Neural progenitor cell (in vitro differentiated cells): ENCODE measurements around the gene SPSB1. TPM values are rescaled to one million over a fixed set of nuclear protein-coding genes. Genes with fewer than 3 reads are reported as not detected.

Experiments used
- DNase-seq: peaks from one replicate; pipeline ENCODE4 v3.0.0-alpha.2; 2016; ENCODE audit warnings: low spot score
- H2AFZ ChIP-seq: fragments of 200-600 bp; sonication (generic); replicated peaks from 2 replicates; pipeline ENCODE4 v1.6.1; 2016; ENCODE audit warnings: antibody characterized with exemption
- H3F3A ChIP-seq: fragments of 200-600 bp; sonication (generic); 2 replicates; pipeline ENCODE4 v1.6.1; 2016; ENCODE audit warnings: antibody characterized with exemption, low read depth
- H3K27ac ChIP-seq: fragments of 200-600 bp; sonication (generic); 2 replicates; pipeline ENCODE4 v1.5.1; 2016; ENCODE audit warnings: mild to moderate bottlenecking
- H3K27me3 ChIP-seq: fragments of 200-600 bp; sonication (generic); 2 replicates; pipeline ENCODE4 v1.6.1; 2016; ENCODE audit warnings: mild to moderate bottlenecking, moderate library complexity
- H3K36me3 ChIP-seq: fragments of 200-600 bp; sonication (generic); 2 replicates; pipeline ENCODE4 v1.5.1; 2016
- H3K4me1 ChIP-seq: fragments of 200-600 bp; sonication (generic); 2 replicates; pipeline ENCODE4 v1.6.1; 2016; ENCODE audit warnings: mixed run types
- H3K4me2 ChIP-seq: fragments of 200-600 bp; sonication (generic); 2 replicates; pipeline ENCODE4 v1.6.1; 2016
- H3K4me3 ChIP-seq: fragments of 200-600 bp; sonication (generic); 2 replicates; pipeline ENCODE4 v1.5.1; 2016
- H3K79me2 ChIP-seq: fragments of 200-600 bp; sonication (generic); 2 replicates; pipeline ENCODE4 v1.6.1; 2016; ENCODE audit warnings: low read depth
- H3K9ac ChIP-seq: fragments of 200-600 bp; sonication (generic); 2 replicates; pipeline ENCODE4 v1.6.1; 2016
- H3K9me3 ChIP-seq: fragments of 200-600 bp; sonication (generic); 2 replicates; pipeline ENCODE4 v1.5.1; 2016; ENCODE audit warnings: low read depth
- H4K20me1 ChIP-seq: fragments of 200-600 bp; sonication (generic); 2 replicates; pipeline ENCODE4 v1.6.1; 2016; ENCODE audit warnings: low read depth
- H3K27ac Mint-ChIP-seq: 3 replicates; pipeline ENCODE4 v1.8.0; 2021; ENCODE audit warnings: mixed read lengths
- H3K27me3 Mint-ChIP-seq: 2 replicates; pipeline ENCODE4 v1.8.0; 2022; ENCODE audit warnings: low read depth, mild to moderate bottlenecking, inconsistent platforms, moderate library complexity, mixed read lengths; ENCODE audit not compliant: insufficient read depth
- H3K36me3 Mint-ChIP-seq: 3 replicates; pipeline ENCODE4 v1.8.0; 2021; ENCODE audit warnings: mixed read lengths
- H3K4me1 Mint-ChIP-seq: 3 replicates; pipeline ENCODE4 v1.8.0; 2021; ENCODE audit warnings: mixed read lengths
- H3K4me3 Mint-ChIP-seq: 3 replicates; pipeline ENCODE4 v1.8.0; 2021; ENCODE audit warnings: mild to moderate bottlenecking, moderate library complexity, mixed read lengths
- H3K9me3 Mint-ChIP-seq: 3 replicates; pipeline ENCODE4 v1.8.0; 2020; ENCODE audit warnings: mixed read lengths
- EZH2 ChIP-seq: fragments of 200-600 bp; sonication (generic); IDR thresholded peaks from 2 replicates; pipeline ENCODE4 v1.6.1; 2017; ENCODE audit warnings: antibody characterized with exemption, mild to moderate bottlenecking, moderate library complexity
- EZH2phosphoT487 ChIP-seq: fragments of 200-600 bp; sonication (generic); IDR thresholded peaks from 2 replicates; pipeline ENCODE4 v1.6.1; 2017; ENCODE audit warnings: antibody characterized with exemption
- total RNA-seq: library from RNA; depleted of rRNA; stranded (reverse); fragments of >200 nt; gene quantifications from 2 replicates; pipeline ENCODE4 v1.2.3, GENCODE V29; 2015; ENCODE audit warnings: low replicate concordance
- TF ChIP-seq, protein P1 (sequence below): fragments of 200-600 bp; sonication (generic); IDR thresholded peaks from 2 replicates; pipeline ENCODE4 v1.5.1; 2017; ENCODE audit warnings: antibody characterized with exemption, mild to moderate bottlenecking

The SPSB1 gene
- total RNA-seq, 1 donor from 2014 or later: 2.8 TPM

DNA sequence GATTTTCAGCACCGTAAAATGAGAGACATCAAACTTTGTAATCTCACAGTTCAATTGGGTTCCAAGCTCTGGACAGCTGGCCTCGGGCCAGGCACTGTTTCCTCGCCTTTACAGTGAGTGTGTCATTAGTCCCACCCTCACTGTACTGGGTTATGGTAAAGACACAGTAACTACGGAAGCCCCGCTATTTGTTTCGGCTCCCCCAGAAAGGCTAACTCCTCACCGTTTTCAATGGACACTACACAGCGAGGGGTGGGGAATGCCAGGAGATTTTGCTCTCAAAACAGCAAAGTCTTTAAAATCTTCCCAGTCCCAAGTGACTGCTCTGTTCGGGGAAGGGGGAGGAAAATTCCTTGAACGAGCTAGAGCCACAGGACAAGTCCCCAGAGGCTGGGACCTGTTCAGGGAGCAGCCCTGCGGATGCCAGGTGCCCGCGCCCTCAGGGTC, 757 bp upstream of the SPSB1 start:
- Histone ChIP-seq H3K4me1 (peaks cover 4% of the 10 kb centered on the region), H4K20me1 (peaks cover 5% of the 10 kb centered on the region), H3K4me3 (peak overlapping the region; percentile 73), H3K36me3 (no peaks in the 10 kb centered on the region), H3K79me2 (no peaks in the 10 kb centered on the region), H3K9me3 (peaks cover 6% of the 10 kb centered on the region), H3K27me3 (peaks cover 28% of the 10 kb centered on the region), H2AFZ (peak overlapping the region; percentile 82), H3F3A (peaks cover 20% of the 10 kb centered on the region), H3K27ac (no peak overlapping the region), H3K9ac (no peak overlapping the region), H3K4me2 (peak overlapping the region; percentile 92)
- H3K9me3 Mint-ChIP-seq: peaks cover 14% of the 10 kb centered on the region
- H3K4me1 Mint-ChIP-seq: peaks cover 19% of the 10 kb centered on the region
- H3K36me3 Mint-ChIP-seq: peaks cover 2% of the 10 kb centered on the region
- H3K27me3 Mint-ChIP-seq: peaks cover 19% of the 10 kb centered on the region
- peak overlapping the region; percentile 76 for H3K27ac Mint-ChIP-seq
- TF ChIP-seq EZH2 (peak; percentile 26), EZH2phosphoT487 (no peak)
- TF ChIP-seq, protein P1, sequence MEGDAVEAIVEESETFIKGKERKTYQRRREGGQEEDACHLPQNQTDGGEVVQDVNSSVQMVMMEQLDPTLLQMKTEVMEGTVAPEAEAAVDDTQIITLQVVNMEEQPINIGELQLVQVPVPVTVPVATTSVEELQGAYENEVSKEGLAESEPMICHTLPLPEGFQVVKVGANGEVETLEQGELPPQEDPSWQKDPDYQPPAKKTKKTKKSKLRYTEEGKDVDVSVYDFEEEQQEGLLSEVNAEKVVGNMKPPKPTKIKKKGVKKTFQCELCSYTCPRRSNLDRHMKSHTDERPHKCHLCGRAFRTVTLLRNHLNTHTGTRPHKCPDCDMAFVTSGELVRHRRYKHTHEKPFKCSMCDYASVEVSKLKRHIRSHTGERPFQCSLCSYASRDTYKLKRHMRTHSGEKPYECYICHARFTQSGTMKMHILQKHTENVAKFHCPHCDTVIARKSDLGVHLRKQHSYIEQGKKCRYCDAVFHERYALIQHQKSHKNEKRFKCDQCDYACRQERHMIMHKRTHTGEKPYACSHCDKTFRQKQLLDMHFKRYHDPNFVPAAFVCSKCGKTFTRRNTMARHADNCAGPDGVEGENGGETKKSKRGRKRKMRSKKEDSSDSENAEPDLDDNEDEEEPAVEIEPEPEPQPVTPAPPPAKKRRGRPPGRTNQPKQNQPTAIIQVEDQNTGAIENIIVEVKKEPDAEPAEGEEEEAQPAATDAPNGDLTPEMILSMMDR: no peak
- H3K4me3 Mint-ChIP-seq: peak overlapping the region; percentile 83
- DNase-seq: peak; percentile 71

GRCh38 chr1:9293241-9293532, 493 bp downstream of the SPSB1 start:
- H3K9me3 Mint-ChIP-seq: peaks cover 8% of the 10 kb centered on the region
- peaks cover 2% of the 10 kb centered on the region for H3K36me3 Mint-ChIP-seq
- no peak overlapping the region for H2AFZ ChIP-seq
- peaks cover 20% of the 10 kb centered on the region for H3F3A ChIP-seq
- H3K36me3 ChIP-seq: no peaks in the 10 kb centered on the region
- peak overlapping the region; percentile 91 for H3K4me2 ChIP-seq
- H3K4me3 ChIP-seq: peak overlapping the region; percentile 73
- H4K20me1 ChIP-seq: peaks cover 5% of the 10 kb centered on the region
- H3K4me1 Mint-ChIP-seq: peaks cover 19% of the 10 kb centered on the region
- peaks cover 6% of the 10 kb centered on the region for H3K9me3 ChIP-seq
- peak overlapping the region; percentile 23 for H3K9ac ChIP-seq
- H3K27ac ChIP-seq: no peak overlapping the region
- TF ChIP-seq EZH2: no peak
- TF ChIP-seq, protein P1: no peak
- no peak for TF ChIP-seq EZH2phosphoT487
- H3K4me3 Mint-ChIP-seq: no peak overlapping the region
- DNase-seq: no peak
- peaks cover 4% of the 10 kb centered on the region for H3K4me1 ChIP-seq
- H3K27me3 ChIP-seq: peaks cover 28% of the 10 kb centered on the region
- H3K79me2 ChIP-seq: no peaks in the 10 kb centered on the region
- H3K27ac Mint-ChIP-seq: no peak overlapping the region
- H3K27me3 Mint-ChIP-seq: peaks cover 19% of the 10 kb centered on the region

DNA sequence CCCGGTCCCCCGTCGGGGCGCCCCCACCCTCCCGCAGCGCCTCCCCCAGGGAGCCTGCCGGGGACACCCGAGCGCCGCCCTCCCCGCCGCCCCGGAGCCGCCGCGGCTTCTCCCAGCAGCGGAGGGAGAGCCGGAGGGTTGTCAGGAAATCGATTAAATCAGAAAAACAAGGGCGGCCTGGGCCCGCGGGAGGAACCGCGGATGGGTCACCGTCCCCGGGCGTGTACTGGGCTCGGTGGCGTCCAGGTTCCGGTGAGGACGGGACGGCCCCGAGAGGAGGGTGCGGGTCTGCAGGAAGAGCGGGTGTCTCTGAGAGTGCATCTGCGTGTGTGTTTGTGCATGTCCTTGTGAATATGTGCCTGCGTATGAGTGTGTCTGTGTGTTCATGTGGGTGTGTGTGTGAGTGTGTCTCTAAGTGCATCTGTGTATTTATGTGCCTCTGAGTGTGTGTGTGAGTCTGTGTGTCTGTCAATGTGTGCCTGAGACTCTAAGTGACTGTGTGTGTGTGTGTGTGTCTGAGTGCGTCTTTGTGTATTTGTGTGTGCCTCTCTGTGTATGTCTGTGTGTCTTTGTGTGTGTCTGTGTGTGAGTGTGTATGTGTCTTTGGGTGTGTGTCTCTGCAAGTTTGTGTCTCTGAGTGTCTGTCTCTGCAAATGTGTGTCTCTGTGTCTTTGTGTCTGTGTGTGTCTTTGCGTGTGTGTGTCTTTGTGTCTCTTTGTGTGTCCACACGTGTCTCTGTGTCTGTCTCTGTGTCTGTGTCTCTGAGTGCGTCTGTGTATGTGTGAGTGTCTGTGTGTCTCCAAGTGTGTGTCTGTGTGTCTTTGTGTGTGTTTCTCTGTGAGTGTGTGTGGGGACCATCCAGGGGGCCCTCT, 1.1 kb downstream of the SPSB1 start:
- Mint-ChIP-seq H3K9me3 (peaks cover 4% of the 10 kb centered on the region), H3K4me3 (no peak overlapping the region), H3K36me3 (peaks cover 2% of the 10 kb centered on the region), H3K4me1 (peaks cover 19% of the 10 kb centered on the region), H3K27ac (no peak overlapping the region), H3K27me3 (peaks cover 17% of the 10 kb centered on the region)
- Histone ChIP-seq H3K4me3 (peak overlapping the region; percentile 73), H3K36me3 (no peaks in the 10 kb centered on the region), H3K9me3 (peaks cover under 1% of the 10 kb centered on the region), H3F3A (peaks cover 20% of the 10 kb centered on the region), H3K27me3 (peaks cover 28% of the 10 kb centered on the region), H2AFZ (no peak overlapping the region), H3K4me1 (peaks cover 4% of the 10 kb centered on the region), H3K79me2 (no peaks in the 10 kb centered on the region), H3K27ac (no peak overlapping the region), H4K20me1 (peaks cover 5% of the 10 kb centered on the region), H3K9ac (peak overlapping the region; percentile 23), H3K4me2 (peak overlapping the region; percentile 91)
- TF ChIP-seq EZH2phosphoT487 (peak; percentile 10), EZH2 (peak; percentile 70)
- TF ChIP-seq, protein P1: no peak
- DNase-seq: no peak
